ENCODE results near the gene IGSF3. TPM values are rescaled to one million over a fixed set of nuclear protein-coding genes. Genes with fewer than 3 reads are reported as not detected.

Gene IGSF3
- total and polyA plus RNA-seq, 2 donors (not counting 1 experiment from before 2014, with no cell fraction given), result under 0.01 to 0.02 TPM

DNA sequence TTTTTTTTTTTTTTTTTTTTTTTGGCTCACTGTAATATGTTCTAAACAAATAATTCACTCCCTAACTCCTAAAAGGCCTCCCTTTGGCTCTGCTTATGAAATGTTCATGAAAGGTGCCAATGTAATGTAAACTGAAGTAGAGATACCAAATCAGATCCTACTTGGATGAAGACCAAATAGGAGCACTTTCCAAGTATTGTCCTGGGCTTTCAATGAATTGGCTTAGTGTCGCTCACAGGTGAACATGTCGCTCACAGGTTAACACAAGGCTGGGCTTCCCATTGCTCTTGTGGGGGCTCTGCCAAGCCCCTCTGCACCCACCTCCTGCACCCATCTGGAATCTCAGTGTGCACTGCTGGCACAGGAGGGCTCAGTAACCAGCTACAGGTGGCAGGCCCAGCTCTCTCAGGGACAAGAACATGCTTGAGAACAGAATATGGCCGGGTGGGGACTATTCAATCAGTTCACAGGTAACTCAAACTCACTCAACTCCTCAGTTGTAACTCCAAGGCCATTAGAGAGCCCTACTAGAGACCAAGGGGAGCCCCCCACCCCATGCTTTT is 86.1 kb downstream of the IGSF3 start:
- Histone ChIP-seq H3K4me2 (ENCODE audit: extremely low read depth, insufficient read depth, low read length) (no peak overlapping the region), H3K4me3 (replicated peaks in 1 of 4; ENCODE audit: control extremely low read depth in 1 of 4, insufficient read depth in 1 of 4, low read depth in 3 of 4, low read length in 4 of 4) (no peak overlapping the region), H4K20me1 (ENCODE audit: control insufficient read depth, extremely low read depth, insufficient read depth, low read length) (no peaks in the 10 kb centered on the region), H3K27me3 (ENCODE audit: control insufficient read depth, insufficient read depth, low read length) (peaks cover 4% of the 10 kb centered on the region), H3K27ac (ENCODE audit: insufficient read depth, low read length) (no peak overlapping the region), H3K9ac (ENCODE audit: insufficient read depth, low read length) (no peak overlapping the region), H3K9me3 (ENCODE audit: control insufficient read depth, insufficient read depth, low read depth, low read length) (no peaks in the 10 kb centered on the region), H3K4me1 (ENCODE audit: control insufficient read depth, extremely low read depth, insufficient read depth, low read length) (no peaks in the 10 kb centered on the region), H3K79me2 (ENCODE audit: control insufficient read depth, insufficient read depth, low read length) (no peaks in the 10 kb centered on the region), H2AFZ (ENCODE audit: low read length) (no peak overlapping the region), H3K36me3 (ENCODE audit: control insufficient read depth, insufficient read depth, low read length) (no peaks in the 10 kb centered on the region)
- no peak for DNase-seq (ENCODE audit: low read depth in 2 of 2)
- no peak for TF ChIP-seq EZH2 (IDR thresholded peaks at IDR 0.05; ENCODE audit: low read length, missing control alignments)
- TF ChIP-seq, protein P1, sequence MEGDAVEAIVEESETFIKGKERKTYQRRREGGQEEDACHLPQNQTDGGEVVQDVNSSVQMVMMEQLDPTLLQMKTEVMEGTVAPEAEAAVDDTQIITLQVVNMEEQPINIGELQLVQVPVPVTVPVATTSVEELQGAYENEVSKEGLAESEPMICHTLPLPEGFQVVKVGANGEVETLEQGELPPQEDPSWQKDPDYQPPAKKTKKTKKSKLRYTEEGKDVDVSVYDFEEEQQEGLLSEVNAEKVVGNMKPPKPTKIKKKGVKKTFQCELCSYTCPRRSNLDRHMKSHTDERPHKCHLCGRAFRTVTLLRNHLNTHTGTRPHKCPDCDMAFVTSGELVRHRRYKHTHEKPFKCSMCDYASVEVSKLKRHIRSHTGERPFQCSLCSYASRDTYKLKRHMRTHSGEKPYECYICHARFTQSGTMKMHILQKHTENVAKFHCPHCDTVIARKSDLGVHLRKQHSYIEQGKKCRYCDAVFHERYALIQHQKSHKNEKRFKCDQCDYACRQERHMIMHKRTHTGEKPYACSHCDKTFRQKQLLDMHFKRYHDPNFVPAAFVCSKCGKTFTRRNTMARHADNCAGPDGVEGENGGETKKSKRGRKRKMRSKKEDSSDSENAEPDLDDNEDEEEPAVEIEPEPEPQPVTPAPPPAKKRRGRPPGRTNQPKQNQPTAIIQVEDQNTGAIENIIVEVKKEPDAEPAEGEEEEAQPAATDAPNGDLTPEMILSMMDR (conservative IDR thresholded peaks at IDR 0.05 in 1 of 2, IDR thresholded peaks at IDR 0.05 in 1 of 2; ENCODE audit: low read depth in 1 of 2, low read length in 2 of 2), result no peak

DNA sequence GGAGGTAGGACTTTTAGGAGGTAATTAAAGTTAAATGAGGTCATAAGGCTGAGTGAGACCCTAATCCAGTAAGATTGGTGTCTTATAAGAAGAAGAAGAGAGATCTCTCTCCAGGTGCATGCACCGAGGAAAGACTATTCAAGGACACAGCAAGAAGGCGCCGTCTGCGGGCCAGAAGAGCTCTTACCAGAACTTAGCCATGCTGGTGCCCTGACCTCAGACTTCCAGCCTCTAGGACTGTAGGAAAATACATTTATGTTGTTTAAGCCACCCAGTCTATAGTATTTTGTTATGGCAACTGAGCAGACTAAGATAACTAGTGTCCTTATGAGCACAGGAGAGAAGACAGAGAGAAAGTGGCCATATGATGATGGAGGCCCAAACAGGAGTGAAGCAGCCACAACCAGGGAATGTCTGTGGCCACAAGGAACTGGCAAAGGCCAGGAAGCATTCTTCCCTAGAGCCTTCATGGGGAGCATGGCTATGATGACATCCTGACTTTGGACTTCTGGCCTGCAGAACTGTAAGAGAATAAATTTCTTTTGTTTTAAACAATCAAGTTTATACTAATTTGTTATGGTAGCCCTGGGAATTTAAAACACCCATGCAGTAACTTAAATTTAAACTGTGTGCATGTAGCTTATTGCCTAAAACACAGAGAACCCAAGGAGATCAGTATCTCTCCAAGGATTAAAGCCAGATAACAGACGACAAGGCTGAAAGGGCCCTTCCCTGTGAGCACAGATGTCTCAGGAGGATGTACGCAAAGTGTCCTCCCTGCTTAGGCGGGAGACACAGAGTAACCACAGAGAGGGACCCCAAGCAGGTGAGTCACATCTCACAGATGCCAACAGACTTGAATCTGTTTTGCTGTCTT is 86.8 kb downstream of the IGSF3 start:
- TF ChIP-seq, protein P1 (conservative IDR thresholded peaks at IDR 0.05 in 1 of 2, IDR thresholded peaks at IDR 0.05 in 1 of 2; ENCODE audit: low read depth in 1 of 2, low read length in 2 of 2), result no peak
- TF ChIP-seq EZH2 (IDR thresholded peaks at IDR 0.05; ENCODE audit: low read length, missing control alignments), result no peak
- Histone ChIP-seq H4K20me1 (ENCODE audit: control insufficient read depth, extremely low read depth, insufficient read depth, low read length) (no peaks in the 10 kb centered on the region), H3K79me2 (ENCODE audit: control insufficient read depth, insufficient read depth, low read length) (no peaks in the 10 kb centered on the region), H3K4me2 (ENCODE audit: extremely low read depth, insufficient read depth, low read length) (no peak overlapping the region), H3K36me3 (ENCODE audit: control insufficient read depth, insufficient read depth, low read length) (no peaks in the 10 kb centered on the region), H3K4me3 (replicated peaks in 1 of 4; ENCODE audit: control extremely low read depth in 1 of 4, insufficient read depth in 1 of 4, low read depth in 3 of 4, low read length in 4 of 4) (no peak overlapping the region), H3K27ac (ENCODE audit: insufficient read depth, low read length) (no peak overlapping the region), H2AFZ (ENCODE audit: low read length) (no peak overlapping the region), H3K27me3 (ENCODE audit: control insufficient read depth, insufficient read depth, low read length) (peaks cover 4% of the 10 kb centered on the region), H3K9ac (ENCODE audit: insufficient read depth, low read length) (no peak overlapping the region), H3K9me3 (ENCODE audit: control insufficient read depth, insufficient read depth, low read depth, low read length) (no peaks in the 10 kb centered on the region), H3K4me1 (ENCODE audit: control insufficient read depth, extremely low read depth, insufficient read depth, low read length) (no peaks in the 10 kb centered on the region)
- peak in 1 of 2 donors; percentile 58 for DNase-seq (ENCODE audit: low read depth in 2 of 2)

DNA sequence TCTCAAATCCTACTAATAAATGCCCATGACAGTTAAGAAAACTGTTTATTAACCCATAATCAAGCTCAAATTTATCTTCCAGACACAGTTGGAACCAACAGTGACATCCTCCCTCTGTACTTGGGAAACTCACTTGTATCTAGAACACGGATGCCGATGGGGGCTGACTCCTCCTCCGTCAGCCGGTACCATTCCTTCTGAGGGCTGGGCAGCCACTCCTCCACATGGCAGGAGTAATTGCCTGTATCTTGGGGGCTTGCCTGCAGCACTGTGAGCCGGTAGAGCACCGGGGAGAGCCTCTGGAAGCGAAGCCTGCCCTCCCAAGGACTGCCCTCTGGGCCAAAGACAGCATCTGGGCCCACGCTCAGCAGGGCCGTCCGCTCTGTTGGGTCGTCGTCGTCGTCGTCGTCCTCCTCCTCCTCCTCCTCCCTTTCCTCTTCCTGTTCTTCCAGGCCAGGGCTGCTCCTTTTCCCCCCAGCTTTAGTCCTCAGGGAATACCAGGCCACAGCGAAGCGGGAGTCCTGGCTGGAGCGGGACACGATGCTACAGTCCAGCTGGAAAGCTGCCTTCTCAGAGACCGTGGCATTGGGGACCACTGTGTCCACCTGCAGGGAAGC is 88.2 kb downstream of the IGSF3 start:
- no peak overlapping the region for H3K4me3 ChIP-seq (replicated peaks in 1 of 4; ENCODE audit: control extremely low read depth in 1 of 4, insufficient read depth in 1 of 4, low read depth in 3 of 4, low read length in 4 of 4)
- no peak overlapping the region for H3K27ac ChIP-seq (ENCODE audit: insufficient read depth, low read length)
- H3K79me2 ChIP-seq (ENCODE audit: control insufficient read depth, insufficient read depth, low read length), result no peaks in the 10 kb centered on the region
- no peak overlapping the region for H3K4me2 ChIP-seq (ENCODE audit: extremely low read depth, insufficient read depth, low read length)
- no peaks in the 10 kb centered on the region for H3K9me3 ChIP-seq (ENCODE audit: control insufficient read depth, insufficient read depth, low read depth, low read length)
- H4K20me1 ChIP-seq (ENCODE audit: control insufficient read depth, extremely low read depth, insufficient read depth, low read length), result no peaks in the 10 kb centered on the region
- no peak for DNase-seq (ENCODE audit: low read depth in 2 of 2)
- no peak overlapping the region for H2AFZ ChIP-seq (ENCODE audit: low read length)
- H3K9ac ChIP-seq (ENCODE audit: insufficient read depth, low read length), result no peak overlapping the region
- TF ChIP-seq, protein P1 (conservative IDR thresholded peaks at IDR 0.05 in 1 of 2, IDR thresholded peaks at IDR 0.05 in 1 of 2; ENCODE audit: low read depth in 1 of 2, low read length in 2 of 2), result no peak
- peak; percentile 15 for TF ChIP-seq EZH2 (IDR thresholded peaks at IDR 0.05; ENCODE audit: low read length, missing control alignments)
- H3K4me1 ChIP-seq (ENCODE audit: control insufficient read depth, extremely low read depth, insufficient read depth, low read length), result no peaks in the 10 kb centered on the region
- H3K27me3 ChIP-seq (ENCODE audit: control insufficient read depth, insufficient read depth, low read length), result peaks cover 4% of the 10 kb centered on the region
- no peaks in the 10 kb centered on the region for H3K36me3 ChIP-seq (ENCODE audit: control insufficient read depth, insufficient read depth, low read length)
